HL-60 (cell line): ENCODE data around the gene NFE2L1.
A peak's percentile ranks its signal among the peaks of the same experiment; 100 is the strongest.

Experiments
- DNase-seq, 2 experiments: peaks; one replicate each; pipeline ENCODE4 v3.0.0-alpha.2; 2010 to 2020; ENCODE audit warnings: low read depth in 1 of 2, low spot score in 1 of 2
- H3K27ac ChIP-seq: fragments of 250-450 bp; sonication (Bioruptor Pico); replicated peaks from 2 replicates; pipeline ENCODE4 v1.5.1; 2020; ENCODE audit warnings: mild to moderate bottlenecking, moderate library complexity
- H3K27me3 ChIP-seq: fragments of 250-450 bp; sonication (Bioruptor Pico); 2 replicates; pipeline ENCODE4 v1.5.1; 2021; ENCODE audit warnings: mild to moderate bottlenecking, moderate library complexity; ENCODE audit not compliant: insufficient read depth, poor library complexity, severe bottlenecking
- H3K4me3 ChIP-seq: replicated peaks from 2 replicates; pipeline ENCODE4 v1.5.1; 2011; ENCODE audit warnings: mild to moderate bottlenecking, control low read depth, low read length; ENCODE audit not compliant: insufficient read depth
- CTCF ChIP-seq: IDR thresholded peaks from one replicate; pipeline ENCODE4 v1.5.1; 2011; ENCODE audit warnings: low read length, control low read depth, inconsistent platforms; ENCODE audit not compliant: insufficient read depth
- GABPA ChIP-seq: IDR thresholded peaks from 2 replicates; pipeline ENCODE4 v1.6.1; 2012; ENCODE audit warnings: low read depth
- POLR2AphosphoS5 ChIP-seq: IDR thresholded peaks from 2 replicates; pipeline ENCODE4 v1.6.1; 2012; ENCODE audit warnings: low read depth
- SPI1 ChIP-seq: IDR thresholded peaks from 2 replicates; pipeline ENCODE4 v1.6.1; 2012; ENCODE audit warnings: low read depth, mild to moderate bottlenecking, borderline replicate concordance
- TF ChIP-seq, protein P1 (sequence below): IDR thresholded peaks from 2 replicates; pipeline ENCODE4 v1.6.1; 2012; ENCODE audit warnings: low read depth; ENCODE audit not compliant: insufficient replicate concordance

NFE2L1 gene

DNA sequence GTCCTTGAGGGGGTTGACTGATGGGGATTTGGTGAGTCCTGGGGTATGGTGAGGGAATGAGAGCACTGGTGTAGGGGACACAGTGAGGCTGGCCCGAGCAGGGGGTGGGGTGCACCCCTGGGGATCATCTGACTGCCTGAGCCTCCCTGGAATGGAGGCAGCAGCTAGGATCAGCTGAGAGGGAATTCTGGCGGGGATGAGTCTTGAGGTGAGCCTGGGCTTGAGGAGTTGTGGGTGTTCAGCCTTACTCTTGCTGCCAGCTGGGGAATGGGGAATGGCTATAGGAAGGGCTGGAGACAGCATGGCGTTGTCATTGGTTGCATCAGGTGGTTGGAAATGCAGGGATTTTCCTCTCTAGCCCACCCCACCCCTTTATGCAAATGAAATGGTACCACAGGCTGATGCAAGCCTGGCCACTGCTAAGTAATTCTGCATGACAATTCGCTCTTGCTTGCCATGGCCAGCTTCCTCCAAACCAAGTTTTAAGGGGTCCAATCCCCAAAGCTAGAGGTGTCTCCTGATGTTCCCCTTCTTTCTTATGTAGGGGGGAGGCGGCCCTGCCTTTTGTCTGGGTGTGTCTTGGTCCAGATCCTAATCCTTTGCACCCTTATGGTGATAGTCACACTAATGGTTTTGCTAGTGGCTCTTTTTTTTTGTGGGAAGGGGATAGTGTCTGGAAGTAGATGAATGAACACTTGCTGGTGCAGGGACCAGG lies 7.5 kb downstream of the NFE2L1 start:
- Histone ChIP-seq H3K27ac (0 out of 2 replicates have a peak overlapping the region, but pooled peaks have one; percentile 18), H3K4me3 (no peak overlapping the region), H3K27me3 (no peaks in the 10 kb centered on the region)
- no peak for TF ChIP-seq GABPA
- DNase-seq = no peak

DNA sequence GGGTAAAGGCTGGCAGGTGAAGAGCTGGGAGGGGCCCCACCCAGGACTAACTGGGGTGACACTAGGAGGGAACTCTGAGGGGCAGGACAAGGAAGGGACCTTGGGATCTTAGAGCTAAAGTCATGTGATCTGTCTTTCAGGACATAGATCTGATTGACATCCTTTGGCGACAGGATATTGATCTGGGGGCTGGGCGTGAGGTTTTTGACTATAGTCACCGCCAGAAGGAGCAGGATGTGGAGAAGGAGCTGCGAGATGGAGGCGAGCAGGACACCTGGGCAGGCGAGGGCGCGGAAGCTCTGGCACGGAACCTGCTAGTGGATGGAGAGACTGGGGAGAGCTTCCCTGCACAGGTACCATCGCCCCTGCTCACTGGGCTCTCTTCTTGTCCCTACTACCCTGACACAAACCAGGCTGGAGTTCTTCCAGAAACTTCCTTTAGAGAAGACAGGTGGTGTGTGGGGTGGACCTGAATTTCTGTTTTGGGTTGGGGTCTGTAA lies 8.1 kb downstream of the NFE2L1 start:
- Histone ChIP-seq H3K27ac (no peak overlapping the region), H3K27me3 (no peaks in the 10 kb centered on the region), H3K4me3 (no peak overlapping the region)
- TF ChIP-seq GABPA (no peak), CTCF (no peak), SPI1 (no peak), POLR2AphosphoS5 (no peak)
- TF ChIP-seq, protein P1, sequence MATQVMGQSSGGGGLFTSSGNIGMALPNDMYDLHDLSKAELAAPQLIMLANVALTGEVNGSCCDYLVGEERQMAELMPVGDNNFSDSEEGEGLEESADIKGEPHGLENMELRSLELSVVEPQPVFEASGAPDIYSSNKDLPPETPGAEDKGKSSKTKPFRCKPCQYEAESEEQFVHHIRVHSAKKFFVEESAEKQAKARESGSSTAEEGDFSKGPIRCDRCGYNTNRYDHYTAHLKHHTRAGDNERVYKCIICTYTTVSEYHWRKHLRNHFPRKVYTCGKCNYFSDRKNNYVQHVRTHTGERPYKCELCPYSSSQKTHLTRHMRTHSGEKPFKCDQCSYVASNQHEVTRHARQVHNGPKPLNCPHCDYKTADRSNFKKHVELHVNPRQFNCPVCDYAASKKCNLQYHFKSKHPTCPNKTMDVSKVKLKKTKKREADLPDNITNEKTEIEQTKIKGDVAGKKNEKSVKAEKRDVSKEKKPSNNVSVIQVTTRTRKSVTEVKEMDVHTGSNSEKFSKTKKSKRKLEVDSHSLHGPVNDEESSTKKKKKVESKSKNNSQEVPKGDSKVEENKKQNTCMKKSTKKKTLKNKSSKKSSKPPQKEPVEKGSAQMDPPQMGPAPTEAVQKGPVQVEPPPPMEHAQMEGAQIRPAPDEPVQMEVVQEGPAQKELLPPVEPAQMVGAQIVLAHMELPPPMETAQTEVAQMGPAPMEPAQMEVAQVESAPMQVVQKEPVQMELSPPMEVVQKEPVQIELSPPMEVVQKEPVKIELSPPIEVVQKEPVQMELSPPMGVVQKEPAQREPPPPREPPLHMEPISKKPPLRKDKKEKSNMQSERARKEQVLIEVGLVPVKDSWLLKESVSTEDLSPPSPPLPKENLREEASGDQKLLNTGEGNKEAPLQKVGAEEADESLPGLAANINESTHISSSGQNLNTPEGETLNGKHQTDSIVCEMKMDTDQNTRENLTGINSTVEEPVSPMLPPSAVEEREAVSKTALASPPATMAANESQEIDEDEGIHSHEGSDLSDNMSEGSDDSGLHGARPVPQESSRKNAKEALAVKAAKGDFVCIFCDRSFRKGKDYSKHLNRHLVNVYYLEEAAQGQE = no peak
- no peak for DNase-seq

- Histone ChIP-seq H3K27ac (no peak overlapping the region), H3K4me3 (no peak overlapping the region), H3K27me3 (no peaks in the 10 kb centered on the region)
- no peak for DNase-seq
- no peak for TF ChIP-seq POLR2AphosphoS5
- TF ChIP-seq, protein P1 = no peak
- TF ChIP-seq SPI1 = no peak
- no peak for TF ChIP-seq GABPA
- no peak for TF ChIP-seq CTCF
Observed at GRCh38 chr17:48056879-48057278, 8.7 kb downstream of the NFE2L1 start.

GRCh38 chr17:48057626-48058025 lies 9.5 kb downstream of the NFE2L1 start:
- no peak overlapping the region for H3K4me3 ChIP-seq
- no peak overlapping the region for H3K27ac ChIP-seq

More at GRCh38 chr17:48057626-48058025, 9.5 kb downstream of the NFE2L1 start:
- TF ChIP-seq, protein P1 = no peak
- TF ChIP-seq POLR2AphosphoS5 (no peak), CTCF (no peak), GABPA (no peak), SPI1 (no peak)
- DNase-seq = no peak
- no peaks in the 10 kb centered on the region for H3K27me3 ChIP-seq
